DND-41 (cell line): Measurements from ENCODE around the gene NKX2-1.

Source experiments
- ATAC-seq: fragments of 200-7000 bp; cut with Tn5 transposase; 3 replicates; pipeline ENCODE4 v1.9.1; 2021; ENCODE audit warnings: low read depth; ENCODE audit not compliant: insufficient read depth
- DNase-seq: peaks from one replicate; pipeline ENCODE4 v3.0.0-alpha.2; 2020
- H2AFZ ChIP-seq: 2 replicates; pipeline ENCODE4 v1.6.0; 2012; ENCODE audit warnings: low read depth, low read length
- H3K27ac ChIP-seq: 2 replicates; pipeline ENCODE4 v1.5.1; 2012; ENCODE audit warnings: low read length, inconsistent platforms
- H3K27me3 ChIP-seq: fragments of 200-600 bp; sonication (generic); 2 replicates; pipeline ENCODE4 v1.6.0; 2012; ENCODE audit warnings: low read length, mild to moderate bottlenecking, inconsistent platforms; ENCODE audit not compliant: insufficient read depth, poor library complexity
- H3K36me3 ChIP-seq: 2 replicates; pipeline ENCODE4 v1.5.1; 2012; ENCODE audit warnings: low read length, inconsistent platforms; ENCODE audit not compliant: insufficient read depth
- H3K4me1 ChIP-seq: 2 replicates; pipeline ENCODE4 v1.5.1; 2012; ENCODE audit warnings: mild to moderate bottlenecking, low read length; ENCODE audit not compliant: insufficient read depth
- H3K4me2 ChIP-seq: 2 replicates; pipeline ENCODE4 v1.6.0; 2012; ENCODE audit warnings: mild to moderate bottlenecking, moderate library complexity, low read length, inconsistent platforms; ENCODE audit not compliant: insufficient read depth
- H3K4me3 ChIP-seq, 2 experiments: fragments of 200-600 bp in 1 of 2; shearing (Covaris generic) in 1 of 2; 2 replicates each; pipeline ENCODE4 v1.5.1; 2012 to 2016; ENCODE audit warnings: inconsistent platforms in 2 of 2, low read length in 2 of 2, mild to moderate bottlenecking in 2 of 2, low read depth in 1 of 2, moderate library complexity in 1 of 2
- H3K79me2 ChIP-seq: 2 replicates; pipeline ENCODE4 v1.6.0; 2012; ENCODE audit warnings: low read length, inconsistent platforms; ENCODE audit not compliant: insufficient read depth
- H3K9ac ChIP-seq: 2 replicates; pipeline ENCODE4 v1.6.0; 2012; ENCODE audit warnings: low read depth, mild to moderate bottlenecking, inconsistent platforms, low read length, moderate library complexity
- H3K9me3 ChIP-seq: 2 replicates; pipeline ENCODE4 v1.5.1; 2012; ENCODE audit warnings: low read length, moderate library complexity, mild to moderate bottlenecking, inconsistent platforms; ENCODE audit not compliant: insufficient read depth, severe bottlenecking
- H4K20me1 ChIP-seq: 2 replicates; pipeline ENCODE4 v1.6.0; 2012; ENCODE audit warnings: low read length; ENCODE audit not compliant: insufficient read depth
- CTCF ChIP-seq: IDR thresholded peaks from 2 replicates; pipeline ENCODE4 v1.5.1; 2012; ENCODE audit warnings: borderline replicate concordance, low read length, moderate library complexity, mild to moderate bottlenecking; ENCODE audit not compliant: poor library complexity, severe bottlenecking; ENCODE audit errors: extremely low read depth
- EZH2 ChIP-seq: IDR thresholded peaks from 3 replicates; pipeline ENCODE4 v1.6.1; 2012; ENCODE audit warnings: borderline replicate concordance, low read depth, mild to moderate bottlenecking, moderate library complexity, low read length, inconsistent platforms; ENCODE audit not compliant: severe bottlenecking

NKX2-1 gene

DNA sequence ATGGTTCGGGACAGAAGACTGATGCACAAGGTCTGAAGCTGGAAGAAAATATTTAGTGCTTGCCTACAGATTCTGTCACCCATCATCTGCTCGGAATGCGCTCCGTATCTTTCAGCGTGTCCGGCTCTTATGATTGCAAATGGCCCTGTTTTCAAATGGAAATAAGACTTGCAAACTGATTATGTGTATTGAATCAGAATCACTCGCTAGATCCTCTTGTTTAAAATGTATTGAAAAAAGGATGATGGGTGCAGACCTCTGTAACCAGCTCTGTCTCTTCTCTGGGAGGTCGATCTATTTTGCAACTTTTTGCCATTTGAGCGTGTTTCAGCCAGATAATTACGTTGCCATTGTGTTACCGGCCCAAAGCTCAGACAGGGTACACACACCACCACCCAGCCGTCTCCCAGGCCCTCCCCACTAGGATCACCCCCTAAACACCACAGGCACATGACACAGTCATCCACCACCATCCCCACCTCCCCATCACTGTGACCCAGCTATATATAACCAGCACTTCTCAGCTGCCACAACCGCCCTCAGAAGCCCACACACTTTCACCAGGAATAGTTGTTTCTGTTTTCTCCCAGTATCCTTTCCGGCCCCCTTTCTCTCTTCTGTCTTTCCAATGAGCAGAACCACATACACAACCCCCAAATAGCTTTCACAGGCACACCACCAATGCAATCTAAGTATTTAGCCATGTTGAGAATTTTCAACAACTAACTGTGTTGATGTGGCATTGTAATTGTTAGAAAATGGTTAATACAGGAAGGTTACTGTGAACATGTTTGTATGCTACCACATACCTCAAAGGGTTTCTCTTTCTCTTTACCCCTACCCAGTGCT, 10.7 kb downstream of the NKX2-1 start:
- Histone ChIP-seq H3K9ac (no peak overlapping the region), H3K79me2 (no peaks in the 10 kb centered on the region), H3K4me2 (no peak overlapping the region), H3K4me1 (no peaks in the 10 kb centered on the region), H3K9me3 (no peaks in the 10 kb centered on the region), H3K27ac (no peak overlapping the region), H3K36me3 (no peaks in the 10 kb centered on the region), H2AFZ (no peak overlapping the region), H4K20me1 (no peaks in the 10 kb centered on the region), H3K4me3 (no peak overlapping the region), H3K27me3 (peaks cover 22% of the 10 kb centered on the region)
- no peak for TF ChIP-seq CTCF
- TF ChIP-seq EZH2 = no peak
- no peak for ATAC-seq
- no peak for DNase-seq

DNA sequence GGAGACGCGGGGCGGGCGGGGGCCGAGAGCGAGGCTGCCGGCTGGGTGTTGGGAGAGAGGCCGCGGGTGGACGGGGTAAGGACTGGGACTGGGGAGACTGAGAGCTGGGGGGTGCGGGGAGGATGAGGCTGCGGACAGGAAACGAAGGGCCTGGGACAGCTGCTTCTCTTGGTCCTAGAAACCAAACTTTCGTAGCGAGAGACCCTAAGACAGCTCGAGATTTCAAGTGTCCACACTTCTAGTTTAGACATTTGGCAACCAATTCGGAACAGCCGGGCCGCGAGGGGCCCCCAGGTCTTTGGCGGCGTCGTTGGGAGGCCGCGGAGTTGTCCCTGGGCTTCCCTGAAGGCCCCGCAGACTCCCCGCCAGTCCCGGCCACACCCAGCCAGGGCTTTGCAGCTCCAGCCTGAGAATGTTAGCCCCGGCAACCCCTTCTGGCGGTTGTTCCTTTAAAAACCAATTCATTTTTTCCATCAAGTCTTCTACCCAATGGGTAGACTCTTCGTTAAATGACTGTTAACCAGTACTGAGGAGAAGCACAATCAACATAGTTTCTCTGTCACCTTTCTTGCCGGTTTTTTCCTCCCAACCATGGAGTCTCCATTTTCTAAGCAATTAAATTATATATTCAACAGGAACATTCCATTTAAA, 11.5 kb downstream of the NKX2-1 start:
- Histone ChIP-seq H3K4me3 (no peak overlapping the region), H3K4me1 (no peaks in the 10 kb centered on the region)

GRCh38 chr14:36507847-36508417, 12.1 kb downstream of the NKX2-1 start:
- Histone ChIP-seq H3K9ac (no peak overlapping the region), H3K4me3 (no peak overlapping the region), H3K27ac (no peak overlapping the region), H3K36me3 (no peaks in the 10 kb centered on the region), H4K20me1 (no peaks in the 10 kb centered on the region), H3K27me3 (peaks cover 25% of the 10 kb centered on the region), H3K79me2 (no peaks in the 10 kb centered on the region), H2AFZ (no peak overlapping the region), H3K9me3 (no peaks in the 10 kb centered on the region), H3K4me1 (no peaks in the 10 kb centered on the region), H3K4me2 (no peak overlapping the region)
- TF ChIP-seq CTCF (no peak), EZH2 (no peak)
- DNase-seq (no peak), ATAC-seq (no peak)

More for the DNA sequence above, 11.5 kb downstream of the NKX2-1 start:
- ATAC-seq (no peak), DNase-seq (no peak)
- H3K9me3 ChIP-seq = no peaks in the 10 kb centered on the region
- no peak overlapping the region for H2AFZ ChIP-seq
- no peak overlapping the region for H3K4me2 ChIP-seq
- no peaks in the 10 kb centered on the region for H3K79me2 ChIP-seq
- H4K20me1 ChIP-seq = no peaks in the 10 kb centered on the region
- H3K27ac ChIP-seq = no peak overlapping the region
- TF ChIP-seq CTCF = no peak
- TF ChIP-seq EZH2 = no peak
- peaks cover 22% of the 10 kb centered on the region for H3K27me3 ChIP-seq
- H3K9ac ChIP-seq = no peak overlapping the region
- no peaks in the 10 kb centered on the region for H3K36me3 ChIP-seq
